HG02852 (cell line): ENCODE measurements around the gene ASIC5.
"Not testable (repeated sequence)": the region's sequence is repeated elsewhere in the genome, so short reads cannot be mapped to it uniquely, and the experiment has no call there.

ENCODE experiments used
- ATAC-seq: cut with Tn5 transposase; IDR thresholded peaks from one replicate; pipeline ENCODE4 v1.9.1; 2021; ENCODE audit warnings: mild to moderate bottlenecking, moderate library complexity; ENCODE audit not compliant: unreplicated experiment

ASIC5 gene

GRCh38 chr4:155802190-155802959 lies 63.7 kb downstream of the ASIC5 start:
- no peak for ATAC-seq

- ATAC-seq = no peak
Observed at GRCh38 chr4:155800685-155801343, 65.3 kb downstream of the ASIC5 start.

GRCh38 chr4:155799794-155800123 lies 66.3 kb downstream of the ASIC5 start:
- no peak for ATAC-seq

GRCh38 chr4:155799116-155799793 lies 66.8 kb downstream of the ASIC5 start:
- no peak for ATAC-seq

GRCh38 chr4:155797581-155797980 lies 68.5 kb downstream of the ASIC5 start:
- ATAC-seq = not testable (repeated sequence)

- ATAC-seq = no peak
Observed at GRCh38 chr4:155795991-155796390, 70.1 kb downstream of the ASIC5 start.

- no peak for ATAC-seq
Observed at GRCh38 chr4:155794589-155795236, 71.4 kb downstream of the ASIC5 start.

- no peak for ATAC-seq
Observed at GRCh38 chr4:155789982-155790381, 76.1 kb downstream of the ASIC5 start.

GRCh38 chr4:155789391-155789790 lies 76.7 kb downstream of the ASIC5 start:
- ATAC-seq = no peak

- ATAC-seq = peak; percentile 98
Observed at GRCh38 chr4:155787113-155787710, 78.9 kb downstream of the ASIC5 start.

GRCh38 chr4:155785828-155786227 lies 80.2 kb downstream of the ASIC5 start:
- no peak for ATAC-seq

- no peak for ATAC-seq
Observed at GRCh38 chr4:155784637-155785036, 81.4 kb downstream of the ASIC5 start.

- no peak for ATAC-seq
Observed at GRCh38 chr4:155781249-155781831, 84.7 kb downstream of the ASIC5 start.

GRCh38 chr4:155780775-155781174 lies 85.3 kb downstream of the ASIC5 start:
- no peak for ATAC-seq
